HUES64 (cell line): Measurements from ENCODE around the gene TNC.

Experiments
- H3K27ac ChIP-seq: 2 replicates; pipeline ENCODE4 v1.7.0; 2013; ENCODE audit warnings: low read depth, low read length, inconsistent platforms
- H3K27me3 ChIP-seq: 2 replicates; pipeline ENCODE4 v1.6.1; 2013; ENCODE audit warnings: mild to moderate bottlenecking, low read length; ENCODE audit not compliant: insufficient read depth
- H3K36me3 ChIP-seq: 2 replicates; pipeline ENCODE4 v1.6.1; 2013; ENCODE audit warnings: mild to moderate bottlenecking, low read length; ENCODE audit not compliant: insufficient read depth
- H3K4me1 ChIP-seq: 2 replicates; pipeline ENCODE4 v1.6.1; 2013; ENCODE audit warnings: mild to moderate bottlenecking, low read length, moderate library complexity; ENCODE audit not compliant: insufficient read depth
- H3K4me3 ChIP-seq: 2 replicates; pipeline ENCODE4 v1.5.1; 2013; ENCODE audit warnings: mild to moderate bottlenecking, low read length, moderate library complexity
- H3K9ac ChIP-seq: 2 replicates; pipeline ENCODE4 v1.6.1; 2013; ENCODE audit warnings: mild to moderate bottlenecking, low read depth, low read length
- H3K9me3 ChIP-seq: 2 replicates; pipeline ENCODE4 v1.6.1; 2013; ENCODE audit warnings: low read depth, low read length; ENCODE audit not compliant: insufficient read depth
- WGBS: fragments of 150-250, 120-280 bp; methylation state at CpG from one replicate; pipeline ENCODE4 v1.1.7; 2013; ENCODE audit warnings: missing lambda C conversion rate; 5-methylcytosine and 5-hydroxymethylcytosine counted together

TNC gene

DNA sequence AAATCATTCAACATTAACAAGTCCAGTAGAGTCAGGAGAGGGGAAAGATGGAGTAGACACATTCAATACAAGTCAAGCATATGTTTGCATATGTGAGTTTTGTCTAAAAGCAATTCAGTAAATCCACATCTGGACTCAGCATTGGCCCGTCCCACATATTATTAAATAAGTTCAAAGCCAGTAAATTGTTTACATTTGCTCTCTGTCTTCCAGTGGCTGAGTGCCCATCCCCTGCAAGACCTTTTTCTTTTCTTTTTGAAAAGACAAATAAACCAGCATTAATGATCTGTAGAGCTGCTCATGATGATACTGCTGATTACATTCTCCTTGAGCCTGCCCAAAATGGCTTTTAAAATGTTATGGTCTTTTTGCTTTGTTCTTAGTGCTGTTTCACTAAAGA lies 71.1 kb downstream of the TNC start:
- Histone ChIP-seq H3K4me3 (no peak overlapping the region), H3K36me3 (no peaks in the 10 kb centered on the region; the same call in 1 of the 2 replicates), H3K9me3 (no peaks in the 10 kb centered on the region), H3K4me1 (peaks cover 6% of the 10 kb centered on the region), H3K27ac (no peak overlapping the region), H3K27me3 (no peaks in the 10 kb centered on the region), H3K9ac (no peak overlapping the region)
- WGBS: 91% methylated on average over 1 of the region's 1 CpG

- no peak overlapping the region for H3K27ac ChIP-seq
- no peaks in the 10 kb centered on the region for H3K9me3 ChIP-seq
- H3K4me1 ChIP-seq: peaks cover 6% of the 10 kb centered on the region
- H3K4me3 ChIP-seq: no peak overlapping the region
- H3K36me3 ChIP-seq: peaks cover under 1% of the 10 kb centered on the region; the same call in 1 of the 2 replicates
- H3K9ac ChIP-seq: no peak overlapping the region
- 95% methylated on average over 6 of the region's 6 CpGs for WGBS
- no peaks in the 10 kb centered on the region for H3K27me3 ChIP-seq
These were observed 71.8 kb downstream of the TNC start for GRCh38 chr9:115046199-115046598.

GRCh38 chr9:115043632-115044031 lies 74.3 kb downstream of the TNC start:
- Histone ChIP-seq H3K27ac (no peak overlapping the region), H3K4me1 (no peaks in the 10 kb centered on the region), H3K9me3 (no peaks in the 10 kb centered on the region), H3K9ac (no peak overlapping the region), H3K36me3 (peaks cover 22% of the 10 kb centered on the region; the same call in 1 of the 2 replicates), H3K27me3 (no peaks in the 10 kb centered on the region), H3K4me3 (no peak overlapping the region)
- 98% methylated on average over 3 of the region's 3 CpGs for WGBS

DNA sequence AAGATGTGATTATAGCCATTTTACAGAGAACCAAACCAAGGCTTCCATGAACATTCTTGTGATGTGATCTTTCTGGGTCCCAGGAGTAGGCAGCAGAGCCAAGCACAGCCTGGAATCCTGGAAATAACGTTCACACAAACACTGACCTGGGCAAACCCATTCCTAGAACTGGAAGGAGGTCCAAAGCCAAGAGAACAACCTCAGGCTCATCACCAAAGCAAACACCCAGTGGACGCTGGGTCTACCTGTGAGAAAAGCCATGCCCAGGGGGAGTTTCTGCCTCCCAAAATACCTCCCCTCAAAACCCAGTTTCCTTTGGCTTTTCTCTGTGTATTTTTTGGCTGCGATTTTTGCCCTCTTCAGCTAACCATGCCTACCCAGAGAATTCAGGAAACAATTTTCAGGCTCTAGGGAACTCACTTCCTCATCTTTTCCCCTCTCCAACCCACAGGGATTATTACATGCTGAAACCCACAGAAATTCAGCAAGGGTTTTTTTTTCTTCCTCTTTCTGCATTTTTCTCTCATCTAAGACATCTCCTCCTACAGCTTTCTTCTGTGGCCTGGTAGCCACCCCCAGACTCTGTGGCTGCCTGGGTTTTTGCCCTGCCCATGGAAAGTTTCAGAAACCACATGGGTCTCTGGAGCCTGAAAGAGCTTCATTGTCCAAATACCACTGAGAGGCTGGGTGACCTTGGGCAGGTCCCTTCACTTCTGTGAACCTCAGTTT lies 75.0 kb downstream of the TNC start:
- Histone ChIP-seq H3K36me3 (peaks cover 22% of the 10 kb centered on the region; the same call in 1 of the 2 replicates), H3K4me1 (no peaks in the 10 kb centered on the region), H3K9me3 (no peaks in the 10 kb centered on the region), H3K9ac (no peak overlapping the region), H3K27me3 (no peaks in the 10 kb centered on the region), H3K4me3 (no peak overlapping the region), H3K27ac (no peak overlapping the region)
- WGBS: 70% methylated on average over 3 of the region's 3 CpGs

DNA sequence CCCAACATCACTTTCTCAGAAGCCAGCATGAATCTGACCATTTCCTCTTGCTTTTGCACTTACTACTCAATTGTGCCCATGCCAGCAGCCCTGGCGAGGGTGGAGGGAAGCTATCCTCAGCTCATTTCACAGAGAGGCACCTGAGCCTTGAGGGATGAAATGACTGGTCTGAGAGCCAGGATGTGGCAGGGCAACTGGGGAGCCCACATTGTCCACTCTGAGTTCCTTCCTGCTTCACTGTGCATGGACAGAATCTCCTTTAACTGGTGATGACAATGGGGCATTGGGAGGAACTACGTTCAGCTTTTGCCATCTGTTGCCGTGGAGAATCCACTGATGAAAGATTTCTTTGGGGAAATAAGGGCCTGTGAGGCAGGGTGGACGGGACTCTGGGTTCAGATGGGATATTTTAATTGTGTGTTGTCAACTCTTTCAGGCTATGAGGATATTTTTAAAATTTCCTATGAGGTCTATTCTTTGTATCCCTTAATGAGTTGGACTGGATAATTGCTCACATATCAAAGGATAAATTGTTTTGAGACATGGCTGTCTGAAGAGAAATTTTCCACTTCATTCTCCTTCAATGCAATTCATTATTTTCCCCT lies 78.3 kb downstream of the TNC start:
- Histone ChIP-seq H3K4me3 (no peak overlapping the region), H3K27me3 (no peaks in the 10 kb centered on the region), H3K9ac (no peak overlapping the region), H3K27ac (no peak overlapping the region), H3K9me3 (no peaks in the 10 kb centered on the region), H3K4me1 (no peaks in the 10 kb centered on the region), H3K36me3 (peaks cover 22% of the 10 kb centered on the region; the same call in 1 of the 2 replicates)
- 88% methylated on average over 4 of the region's 4 CpGs for WGBS

GRCh38 chr9:115038178-115038577 lies 79.8 kb downstream of the TNC start:
- no peak overlapping the region for H3K9ac ChIP-seq
- no peaks in the 10 kb centered on the region for H3K27me3 ChIP-seq
- 90% methylated on average over 2 of the region's 2 CpGs for WGBS
- no peak overlapping the region for H3K27ac ChIP-seq
- no peak overlapping the region for H3K4me3 ChIP-seq
- H3K36me3 ChIP-seq: peaks cover 26% of the 10 kb centered on the region; the same call in 1 of the 2 replicates
- no peaks in the 10 kb centered on the region for H3K4me1 ChIP-seq
- no peaks in the 10 kb centered on the region for H3K9me3 ChIP-seq

DNA sequence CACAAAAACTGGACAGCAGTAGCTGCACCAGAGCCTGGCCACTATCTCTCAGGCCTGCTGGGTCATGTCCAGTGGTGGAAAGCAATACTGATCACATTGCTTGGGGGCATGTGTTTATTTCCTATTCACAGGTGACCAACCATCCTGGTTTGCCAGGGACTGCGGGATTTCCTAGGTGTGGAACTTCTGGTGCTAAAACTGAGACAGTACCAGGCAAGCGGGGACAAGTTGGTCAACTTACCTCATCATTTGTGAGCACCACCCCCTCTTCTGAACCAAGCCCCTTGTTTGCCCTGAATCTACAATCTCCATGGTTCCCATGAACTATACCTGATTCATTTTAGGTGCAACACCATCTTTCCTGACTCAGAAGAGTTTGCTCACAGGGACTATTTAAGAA lies 81.3 kb downstream of the TNC start:
- Histone ChIP-seq H3K27ac (no peak overlapping the region), H3K9ac (no peak overlapping the region), H3K4me1 (no peaks in the 10 kb centered on the region), H3K36me3 (peaks cover 28% of the 10 kb centered on the region; the same call in 1 of the 2 replicates), H3K4me3 (no peak overlapping the region), H3K27me3 (no peaks in the 10 kb centered on the region), H3K9me3 (no peaks in the 10 kb centered on the region)
- 92% methylated on average over 2 of the region's 2 CpGs for WGBS

GRCh38 chr9:115035841-115036612 lies 81.9 kb downstream of the TNC start:
- no peak overlapping the region for H3K27ac ChIP-seq

GRCh38 chr9:115034801-115035200 lies 83.2 kb downstream of the TNC start:
- Histone ChIP-seq H3K27me3 (no peaks in the 10 kb centered on the region), H3K9ac (no peak overlapping the region), H3K4me3 (no peak overlapping the region), H3K4me1 (no peaks in the 10 kb centered on the region), H3K27ac (no peak overlapping the region), H3K36me3 (peaks cover 25% of the 10 kb centered on the region; the same call in 1 of the 2 replicates), H3K9me3 (no peaks in the 10 kb centered on the region)
- no CpG with 5 or more reads among the region's 1 CpG for WGBS

More at GRCh38 chr9:115035841-115036612, 81.9 kb downstream of the TNC start:
- WGBS: 96% methylated on average over 17 of the region's 17 CpGs
- H3K9ac ChIP-seq: no peak overlapping the region
- H3K27me3 ChIP-seq: no peaks in the 10 kb centered on the region
- H3K36me3 ChIP-seq: peaks cover 33% of the 10 kb centered on the region; the same call in 1 of the 2 replicates
- no peaks in the 10 kb centered on the region for H3K4me1 ChIP-seq
- no peak overlapping the region for H3K4me3 ChIP-seq
- H3K9me3 ChIP-seq: no peaks in the 10 kb centered on the region

DNA sequence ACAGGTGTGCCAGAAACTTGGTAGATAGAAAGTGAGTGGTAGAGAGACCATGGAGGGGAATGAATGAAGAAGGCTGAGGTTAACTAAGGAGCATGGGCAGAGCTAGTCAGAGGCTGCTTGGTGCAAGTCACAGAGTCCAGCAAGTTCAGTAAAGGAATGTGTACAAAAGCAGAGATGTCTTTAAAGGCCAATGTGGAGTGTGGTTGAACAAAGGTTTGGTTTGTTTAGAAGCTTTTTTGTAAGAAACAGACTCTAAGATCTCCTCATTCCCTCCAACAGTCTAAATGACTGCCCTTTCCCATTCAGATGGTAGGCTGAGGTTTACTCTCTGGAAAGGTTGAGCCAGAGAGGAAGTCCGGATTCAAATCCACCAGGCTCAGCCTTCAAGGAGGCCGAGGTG lies 84.2 kb downstream of the TNC start:
- Histone ChIP-seq H3K4me3 (no peak overlapping the region), H3K4me1 (no peaks in the 10 kb centered on the region), H3K27ac (no peak overlapping the region), H3K9me3 (no peaks in the 10 kb centered on the region), H3K36me3 (peaks cover 25% of the 10 kb centered on the region; the same call in 1 of the 2 replicates), H3K27me3 (no peaks in the 10 kb centered on the region), H3K9ac (no peak overlapping the region)
- WGBS: 91% methylated on average over 2 of the region's 2 CpGs

DNA sequence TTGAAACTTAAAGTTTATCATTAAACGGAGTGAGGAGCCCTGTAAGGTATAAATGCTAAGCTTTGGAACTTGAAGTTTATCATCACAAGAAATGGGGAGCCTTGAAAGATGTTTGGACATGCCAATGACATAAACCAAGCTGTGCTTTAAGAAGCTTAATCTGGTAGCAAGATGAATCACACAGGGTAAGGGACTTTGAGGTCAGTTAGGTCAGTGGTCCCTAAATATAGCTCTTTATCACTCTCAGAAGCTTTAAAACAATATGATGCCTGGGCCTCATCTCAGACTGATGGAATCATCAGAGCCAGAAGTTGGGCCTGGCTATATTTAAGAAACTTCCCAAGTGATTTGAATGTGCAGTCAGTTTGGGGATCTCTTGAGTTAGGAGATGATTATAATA lies 85.7 kb downstream of the TNC start:
- Histone ChIP-seq H3K36me3 (peaks cover 27% of the 10 kb centered on the region; the same call in 1 of the 2 replicates), H3K27me3 (no peaks in the 10 kb centered on the region), H3K4me1 (peaks cover 5% of the 10 kb centered on the region; the same call in 1 of the 2 replicates), H3K27ac (no peak overlapping the region), H3K4me3 (no peak overlapping the region), H3K9ac (no peak overlapping the region), H3K9me3 (no peaks in the 10 kb centered on the region)
- WGBS: 89% methylated on average over 1 of the region's 1 CpG
